ENCODE measurements around the gene CANT1. TPM values are rescaled to one million over a fixed set of nuclear protein-coding genes. Genes with fewer than 3 reads are reported as not detected.

The CANT1 gene
- total RNA-seq, 2 experiments from 2014 or later = 28.3 to 30.0 TPM

GRCh38 chr17:78971756-78972506 is 37.6 kb downstream of the CANT1 start:
- DNase-seq = no peak
- Mint-ChIP-seq H3K36me3 (ENCODE audit: low read depth) (peaks cover 19% of the 10 kb centered on the region), H3K4me1 (ENCODE audit: low read depth) (peaks cover 8% of the 10 kb centered on the region), H3K27ac (peak overlapping the region; percentile 59), H3K27me3 (no peaks in the 10 kb centered on the region), H3K4me3 (no peak overlapping the region), H3K9me3 (no peaks in the 10 kb centered on the region)
- H3K27ac ChIP-seq (ENCODE audit: low read depth in 1 of 2, low read length in 2 of 2) = no peak overlapping the region
- no peak overlapping the region for H3K4me3 ChIP-seq (ENCODE audit: low read length)
- intact Hi-C loops (cut with DNase I, micrococcal nuclease) = loop anchor here (1.0 to 2.0 kb wide), 3 partner anchors 107 to 527 kb away; no protein-coding TSS in a partner anchor
- H3K27me3 ChIP-seq (ENCODE audit: control insufficient read depth in 1 of 2, insufficient read depth in 2 of 2, low read length in 2 of 2) = no peaks in the 10 kb centered on the region
- peaks cover 22% of the 10 kb centered on the region for H3K36me3 ChIP-seq (ENCODE audit: insufficient read depth, low read length)
- peaks cover 25% of the 10 kb centered on the region for H3K4me1 ChIP-seq (ENCODE audit: insufficient read depth, low read length)
- no peak for ATAC-seq (ENCODE audit: poor library complexity)
- POLR2A ChIA-PET = interaction anchor here (1.0 kb wide), 1 partner anchor 106 kb away, joined by 5 read pairs; no protein-coding TSS in a partner anchor
- peaks cover 0 to 9% of the 10 kb centered on the region in 2 experiments for H3K9me3 ChIP-seq (ENCODE audit: control insufficient read depth in 1 of 2, insufficient read depth in 1 of 2, low read length in 2 of 2)
- CTCF ChIA-PET = interaction anchor here (0.6 to 2.0 kb wide), 5 partner anchors 11 to 475 kb away, joined by 3 to 14 read pairs (median 3); no protein-coding TSS in a partner anchor
- TF ChIP-seq CTCF (IDR thresholded peaks at IDR 0.05) = no peak

- Mint-ChIP-seq H3K36me3 (ENCODE audit: low read depth) (peaks cover 17% of the 10 kb centered on the region), H3K4me1 (ENCODE audit: low read depth) (peaks cover 7% of the 10 kb centered on the region), H3K27me3 (no peaks in the 10 kb centered on the region), H3K4me3 (peak overlapping the region; percentile 40), H3K27ac (peak overlapping the region; percentile 59), H3K9me3 (no peaks in the 10 kb centered on the region)
- Histone ChIP-seq H3K4me3 (ENCODE audit: low read length) (no peak overlapping the region), H3K36me3 (ENCODE audit: insufficient read depth, low read length) (peaks cover 15% of the 10 kb centered on the region), H3K9me3 (ENCODE audit: control insufficient read depth in 1 of 2, insufficient read depth in 1 of 2, low read length in 2 of 2) (peaks cover 0 to 9% of the 10 kb centered on the region in 2 experiments), H3K27ac (ENCODE audit: low read depth in 1 of 2, low read length in 2 of 2) (no peak overlapping the region), H3K4me1 (ENCODE audit: insufficient read depth, low read length) (peaks cover 18% of the 10 kb centered on the region), H3K27me3 (ENCODE audit: control insufficient read depth in 1 of 2, insufficient read depth in 2 of 2, low read length in 2 of 2) (no peaks in the 10 kb centered on the region)
- peak; percentile 67 to 88 (median 76) for DNase-seq
- CTCF ChIA-PET = interaction anchor here (0.6 to 2.0 kb wide), 5 partner anchors 10 to 474 kb away, joined by 3 to 14 read pairs (median 3); no protein-coding TSS in a partner anchor
- TF ChIP-seq CTCF (IDR thresholded peaks at IDR 0.05) = peak; percentile 95
- POLR2A ChIA-PET = interaction anchor here (0.6 to 1.0 kb wide), 2 partner anchors 105 to 474 kb away, joined by 3 to 5 read pairs; no protein-coding TSS in a partner anchor
- intact Hi-C loops (cut with DNase I, micrococcal nuclease) = loop anchor here (1.0 to 2.0 kb wide), 3 partner anchors 106 to 526 kb away; no protein-coding TSS in a partner anchor
- peak; percentile 84 for ATAC-seq (ENCODE audit: poor library complexity)
These were observed 38.5 kb downstream of the CANT1 start for GRCh38 chr17:78970834-78971755.

- H3K4me1 ChIP-seq (ENCODE audit: insufficient read depth, low read length) = peaks cover 11% of the 10 kb centered on the region
- ATAC-seq (ENCODE audit: poor library complexity) (no peak), DNase-seq (no peak)
- H3K36me3 ChIP-seq (ENCODE audit: insufficient read depth, low read length) = peaks cover 13% of the 10 kb centered on the region
- ChIA-PET POLR2A (no interaction called here), CTCF (no interaction called here)
- TF ChIP-seq CTCF (IDR thresholded peaks at IDR 0.05) = no peak
- peaks cover 0 to 9% of the 10 kb centered on the region in 2 experiments for H3K9me3 ChIP-seq (ENCODE audit: control insufficient read depth in 1 of 2, insufficient read depth in 1 of 2, low read length in 2 of 2)
- Mint-ChIP-seq H3K9me3 (no peaks in the 10 kb centered on the region), H3K4me3 (no peak overlapping the region), H3K36me3 (ENCODE audit: low read depth) (peaks cover 12% of the 10 kb centered on the region), H3K27me3 (no peaks in the 10 kb centered on the region), H3K27ac (no peak overlapping the region), H3K4me1 (ENCODE audit: low read depth) (peaks cover 7% of the 10 kb centered on the region)
- H3K4me3 ChIP-seq (ENCODE audit: low read length) = no peak overlapping the region
- H3K27me3 ChIP-seq (ENCODE audit: control insufficient read depth in 1 of 2, insufficient read depth in 2 of 2, low read length in 2 of 2) = no peaks in the 10 kb centered on the region
- intact Hi-C loops (cut with DNase I, micrococcal nuclease) = loop anchor here in 1 of 2 experiments (2.0 kb wide), 1 partner anchor 525 kb away; no protein-coding TSS in a partner anchor
- H3K27ac ChIP-seq (ENCODE audit: low read depth in 1 of 2, low read length in 2 of 2) = no peak overlapping the region
These were observed 39.7 kb downstream of the CANT1 start for GRCh38 chr17:78969865-78970264.
